Left kidney (tissue), 2 donors: ENCODE data around the gene KPTN. TPM values are rescaled to one million over a fixed set of nuclear protein-coding genes. Genes with fewer than 3 reads are reported as not detected.
A peak's percentile ranks its signal among the peaks of the same experiment; 100 is the strongest.

Experiments used
- DNase-seq: peaks from one replicate; pipeline ENCODE4 v3.0.0-alpha.2; 2013
- polyA plus RNA-seq: library from polyadenylated mRNA; unstranded; fragments of 120-200 nt; gene quantifications from one replicate; pipeline ENCODE4 v1.2.1, GENCODE V29; 2013; ENCODE audit not compliant: insufficient read length

Gene KPTN
- polyA plus RNA-seq, 1 donor: 14.4 TPM

DNA sequence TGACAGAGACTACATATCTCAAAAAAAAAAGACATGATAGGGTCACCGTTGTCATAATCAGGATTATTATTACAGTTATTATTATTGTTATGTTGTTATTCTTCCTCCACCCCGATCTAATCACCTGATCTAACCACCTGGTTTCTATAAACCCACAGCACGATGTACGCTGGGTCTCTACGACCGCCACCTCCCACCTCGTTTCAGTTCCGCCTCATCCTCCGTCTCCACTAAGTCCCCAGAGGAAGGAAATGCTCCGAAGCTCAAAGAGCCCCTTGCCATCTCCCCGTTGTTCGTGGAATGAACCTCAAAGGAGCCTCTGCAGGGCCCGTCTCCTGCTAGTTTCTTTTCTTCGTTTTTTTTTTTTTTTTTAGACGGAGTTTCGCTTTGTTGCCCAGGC, 48.8 kb downstream of the KPTN start:
- DNase-seq: no peak

DNA sequence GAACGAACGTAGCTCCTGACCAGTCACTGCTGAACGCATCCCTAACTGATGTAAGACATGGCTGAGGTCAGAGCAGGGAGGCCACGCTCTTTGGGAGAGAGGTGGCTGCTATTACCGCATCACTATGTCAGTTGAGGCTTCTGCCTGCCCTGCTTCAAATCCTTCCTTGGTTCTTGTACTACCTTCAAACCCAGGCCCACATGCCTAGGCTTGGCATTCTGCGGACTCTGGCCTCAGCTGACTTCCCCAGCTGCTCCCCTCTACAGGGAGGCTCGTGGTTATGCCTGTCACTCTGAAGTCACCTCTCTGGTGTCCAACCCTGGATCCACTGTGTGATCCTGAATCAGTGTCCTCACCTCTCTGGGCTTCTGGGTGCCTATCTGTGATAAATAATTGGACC, 49.9 kb downstream of the KPTN start:
- DNase-seq: no peak

DNA sequence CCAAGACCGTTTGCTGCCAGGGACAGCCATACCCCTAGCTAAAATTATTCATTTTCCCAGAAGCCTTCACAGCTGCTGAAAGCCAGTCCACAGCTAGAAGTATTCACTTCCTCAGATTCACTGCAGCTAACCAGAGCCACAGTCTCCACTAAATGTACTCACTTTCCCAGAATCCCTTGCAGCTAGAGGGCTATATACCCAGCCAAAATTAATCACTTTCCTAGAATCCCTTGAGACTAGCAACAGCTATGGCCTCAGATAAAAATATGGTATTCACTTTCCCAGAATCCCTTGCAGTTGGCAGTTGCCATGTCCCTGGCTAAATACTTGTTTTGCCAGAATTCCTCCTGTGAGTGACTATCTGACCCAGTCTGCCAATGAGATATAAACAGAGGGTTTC, 50.9 kb downstream of the KPTN start:
- DNase-seq: no peak

DNA sequence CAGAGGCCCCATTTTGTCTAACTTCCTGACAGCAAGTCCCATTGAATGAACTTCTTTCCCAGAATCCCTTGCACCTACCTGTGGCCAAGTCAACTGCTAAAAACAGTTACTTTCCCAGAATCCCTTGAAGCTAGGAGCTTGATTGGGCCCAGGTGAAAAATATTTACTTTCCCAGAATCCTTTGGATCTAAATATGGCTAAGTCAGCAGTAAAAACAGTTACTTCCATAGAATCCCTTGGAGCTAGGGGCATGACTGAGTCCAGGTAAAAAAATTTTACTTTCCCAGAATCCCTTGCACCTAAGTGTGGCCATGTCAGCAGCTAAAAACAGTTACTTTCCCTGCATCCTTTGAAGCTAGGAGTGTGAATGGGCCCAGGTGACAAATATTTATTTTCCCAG, 51.5 kb downstream of the KPTN start:
- no peak for DNase-seq

DNA sequence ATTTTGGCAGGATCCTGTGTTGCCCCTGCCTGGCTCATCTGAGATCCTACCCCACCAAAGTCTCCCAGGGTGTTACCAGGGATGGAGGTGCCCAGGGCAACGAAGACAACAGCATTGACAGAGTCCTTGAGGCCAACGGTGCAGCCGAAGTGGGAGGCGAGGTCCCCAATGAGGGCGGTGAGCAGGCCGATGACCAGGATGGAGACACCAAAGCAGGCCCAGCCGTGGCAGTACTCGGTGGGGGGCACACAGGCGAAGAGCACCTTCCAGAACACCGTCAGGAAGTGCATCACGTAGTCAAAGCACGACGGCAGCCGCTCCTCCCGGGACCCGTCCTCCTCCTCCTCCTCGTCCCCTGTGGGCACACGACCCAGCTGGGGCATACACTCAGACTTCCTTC, 51.9 kb downstream of the KPTN start:
- DNase-seq: no peak

DNA sequence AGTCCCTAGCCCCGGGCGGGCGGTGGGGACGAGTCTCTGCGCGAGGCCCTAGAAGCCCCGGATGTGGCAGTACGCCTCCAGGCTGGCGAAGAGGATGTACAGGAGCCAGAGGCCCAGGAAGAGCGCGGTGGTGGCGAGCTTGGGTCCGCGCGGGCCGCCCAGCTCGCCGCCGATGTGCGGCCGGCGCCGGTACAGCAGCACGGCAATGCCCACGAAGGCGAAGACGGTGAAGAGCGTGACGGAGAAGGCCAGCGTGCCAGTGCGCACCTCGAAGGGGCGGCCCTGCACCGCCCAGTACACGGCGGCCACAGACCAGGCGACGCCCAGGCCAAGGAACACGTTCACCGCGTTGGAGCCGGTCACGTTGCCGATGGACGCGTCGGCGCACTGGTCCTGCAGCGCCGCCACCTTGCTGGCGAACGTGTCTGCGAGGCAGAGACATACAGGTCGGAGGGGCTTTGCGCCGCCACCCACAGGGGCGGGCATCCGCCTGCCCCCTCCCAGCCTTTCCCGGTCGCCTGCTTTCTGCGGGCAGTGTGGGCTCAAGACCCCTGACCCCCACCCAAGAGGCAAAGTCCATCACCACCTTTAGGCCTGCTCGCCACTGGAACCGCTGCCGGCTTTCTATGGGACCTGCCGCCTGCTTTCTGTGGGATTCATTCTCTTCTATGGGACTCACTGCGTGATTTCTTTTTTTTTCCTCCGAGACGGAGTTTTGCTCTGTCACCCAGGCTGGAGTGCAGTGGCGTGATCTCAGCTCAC, 53.8 kb downstream of the KPTN start:
- DNase-seq: no peak

DNA sequence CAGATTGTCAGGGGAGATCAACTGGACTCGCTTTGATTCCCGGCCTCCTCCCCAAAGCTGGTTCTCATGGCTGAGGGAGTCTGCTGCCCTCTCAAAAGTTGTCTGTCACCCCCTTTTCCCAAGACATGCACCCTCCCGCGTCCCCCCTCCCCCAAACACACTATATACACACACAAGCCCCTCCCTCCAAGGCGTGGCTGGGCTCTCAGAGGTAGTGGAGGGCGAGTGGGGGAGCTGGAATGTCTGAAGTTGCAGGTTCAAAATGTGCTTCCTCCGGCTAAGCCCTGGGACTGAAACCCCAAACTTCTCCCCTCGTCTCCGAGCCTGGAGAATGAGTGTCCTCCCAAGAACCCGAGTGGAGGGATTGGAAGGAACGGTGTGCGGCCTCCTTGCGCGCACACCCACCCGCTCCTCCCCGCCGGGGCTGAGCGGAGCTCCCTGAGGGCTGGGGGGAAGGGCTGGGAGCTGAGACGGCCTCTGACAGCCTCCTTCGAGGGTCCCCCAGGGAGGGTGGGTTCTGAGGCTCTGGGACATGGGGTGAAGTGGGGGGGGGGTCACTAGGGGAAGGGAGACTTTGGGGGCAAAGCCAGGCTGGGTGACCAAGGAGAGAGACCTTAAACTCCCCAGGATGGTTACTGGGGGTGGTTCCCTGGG, 54.8 kb downstream of the KPTN start:
- DNase-seq: no peak

DNA sequence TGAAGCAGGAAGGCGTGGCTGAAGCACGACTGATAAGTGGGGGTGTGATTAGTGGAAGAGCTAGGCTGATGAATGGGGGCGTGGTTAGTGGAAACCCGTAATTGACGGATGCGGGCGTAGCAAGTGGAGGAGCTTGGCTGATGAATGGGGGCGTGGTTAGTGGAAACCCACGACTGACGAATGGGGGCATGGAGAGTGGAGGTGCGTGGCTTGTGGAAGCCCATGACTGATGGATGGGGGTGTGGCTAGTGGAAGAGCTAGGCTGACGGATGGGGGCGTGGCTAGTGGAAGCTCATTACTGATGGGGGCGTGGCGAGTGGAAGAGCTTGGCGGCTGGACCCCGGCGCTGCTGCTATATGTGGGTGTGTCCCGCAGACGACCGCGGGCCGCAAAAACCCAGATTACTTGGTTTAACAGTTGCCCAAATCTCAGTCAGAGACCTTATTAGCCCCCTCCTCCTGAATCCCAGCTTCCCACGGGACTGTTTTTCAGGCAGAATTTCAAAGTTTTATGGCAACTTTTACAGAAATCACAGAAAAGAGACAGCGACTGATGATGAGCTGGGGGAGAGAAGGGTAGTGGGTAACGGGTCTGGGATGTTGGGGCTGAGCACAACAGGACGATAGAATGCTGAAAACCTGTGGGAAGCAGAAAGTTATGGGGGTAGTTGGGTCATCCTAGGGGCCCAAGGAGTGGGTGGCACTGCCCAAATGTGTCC, 55.7 kb downstream of the KPTN start:
- DNase-seq: peak; percentile 84

DNA sequence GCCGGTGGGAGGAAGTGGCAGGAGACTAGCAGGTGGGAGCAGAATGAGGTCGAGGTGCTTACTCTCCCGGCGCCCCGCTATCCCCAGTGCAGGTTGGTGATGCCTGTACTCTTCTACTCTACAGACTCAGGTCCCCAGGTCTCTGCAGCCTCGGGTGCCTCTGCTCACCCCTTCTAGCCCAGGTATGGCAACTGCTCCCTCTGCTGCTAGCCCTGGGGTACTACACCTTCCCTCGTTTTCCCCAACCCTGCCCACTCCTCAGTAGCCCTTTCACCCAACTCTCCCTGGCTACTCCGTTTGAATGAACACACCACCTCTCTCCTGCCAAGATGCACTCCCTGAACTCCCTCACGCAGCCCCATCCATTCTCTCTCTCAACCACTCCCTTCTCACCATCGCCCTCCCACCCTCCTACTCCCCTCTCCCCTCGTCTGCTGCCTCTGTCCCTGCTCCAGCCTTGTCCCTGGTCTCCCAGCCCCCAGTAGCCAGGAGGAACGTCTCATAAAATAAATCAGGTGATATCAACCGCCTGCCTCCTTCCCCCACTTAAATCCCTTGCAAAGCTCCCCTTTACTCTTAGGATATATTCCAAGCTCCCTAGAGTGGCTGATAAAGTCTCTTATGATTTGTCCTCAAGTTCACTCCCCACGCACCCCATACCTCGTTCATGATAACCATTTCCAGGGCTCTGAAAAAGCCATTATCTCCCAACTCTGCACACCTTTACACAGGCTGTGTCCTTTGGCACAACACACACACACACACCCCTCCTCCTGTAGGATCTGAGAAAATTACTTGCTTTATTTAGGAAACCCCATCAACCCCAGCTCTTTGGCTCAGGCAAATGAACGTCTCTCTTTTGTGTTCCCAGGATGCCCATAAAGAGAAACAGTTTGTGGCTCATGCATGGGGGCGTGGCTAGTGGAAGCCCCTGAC, 56.5 kb downstream of the KPTN start:
- DNase-seq: peak; percentile 70

Other genes with a start within 250 kb of the KPTN start
- gene CCDC9, start 227.7 kb downstream of the KPTN start, polyA plus RNA-seq: 22.5 TPM
- gene INAFM1, start 209.3 kb downstream of the KPTN start, polyA plus RNA-seq: 6.5 TPM
- gene C5AR1, start 174.4 kb downstream of the KPTN start, polyA plus RNA-seq: 6.8 TPM
- 0.55 TPM for gene C5AR2, start 152.0 kb downstream of the KPTN start, polyA plus RNA-seq
- 12.5 TPM for gene DHX34, start 134.9 kb downstream of the KPTN start, polyA plus RNA-seq
- gene MEIS3, start 64.7 kb downstream of the KPTN start, polyA plus RNA-seq: 21.2 TPM
- gene SLC8A2, start 12.3 kb downstream of the KPTN start, polyA plus RNA-seq: 0.13 TPM
- 150 TPM for gene NAPA, start 30.8 kb upstream of the KPTN start, polyA plus RNA-seq
- 0.27 TPM for gene ZNF541, start 88.9 kb upstream of the KPTN start, polyA plus RNA-seq
- 13.0 TPM for gene BICRA, start 124.9 kb upstream of the KPTN start, polyA plus RNA-seq
- 27.4 TPM for gene EHD2, start 229.2 kb upstream of the KPTN start, polyA plus RNA-seq